Skin of body (tissue), 2 donors: ENCODE data around the gene CEP76. TPM values are rescaled to one million over a fixed set of nuclear protein-coding genes. Genes with fewer than 3 reads are reported as not detected.
"Not testable (repeated sequence)": the region's sequence is repeated elsewhere in the genome, so short reads cannot be mapped to it uniquely, and the experiment has no call there.

Experiments used
- DNase-seq: peaks from one replicate; lab custom pipeline; 2025; lab: John Stamatoyannopoulos, UW
- total RNA-seq: library from RNA; depleted of rRNA; stranded (reverse); fragments of >200 nt; gene quantifications from one replicate; pipeline ENCODE4 v1.2.3, GENCODE V29; 2014

CEP76 gene
- total RNA-seq, 1 donor from 2014 or later, result 9.8 TPM

DNA sequence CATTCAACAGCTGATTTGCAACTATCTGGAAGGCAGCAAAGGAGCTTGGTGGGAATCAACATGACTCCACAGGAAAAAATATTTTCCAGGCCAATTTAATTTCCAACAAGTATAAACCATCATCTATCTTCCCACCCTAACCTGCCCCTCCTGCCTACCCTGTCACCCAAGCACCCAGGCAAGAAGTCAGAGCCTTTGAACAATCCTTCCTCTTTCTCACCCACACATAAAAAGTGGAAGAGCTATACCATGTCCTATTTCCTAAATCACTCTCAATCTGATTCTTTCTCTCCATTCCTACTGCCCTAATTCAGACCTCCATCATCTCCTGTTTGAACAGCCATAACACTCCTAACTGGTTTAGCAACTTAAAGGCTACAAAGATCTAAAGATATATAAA lies 57.3 kb downstream of the CEP76 start:
- DNase-seq, result no peak

- not testable (repeated sequence) for DNase-seq
These were observed 58.8 kb downstream of the CEP76 start for GRCh38 chr18:12643756-12644155.

DNA sequence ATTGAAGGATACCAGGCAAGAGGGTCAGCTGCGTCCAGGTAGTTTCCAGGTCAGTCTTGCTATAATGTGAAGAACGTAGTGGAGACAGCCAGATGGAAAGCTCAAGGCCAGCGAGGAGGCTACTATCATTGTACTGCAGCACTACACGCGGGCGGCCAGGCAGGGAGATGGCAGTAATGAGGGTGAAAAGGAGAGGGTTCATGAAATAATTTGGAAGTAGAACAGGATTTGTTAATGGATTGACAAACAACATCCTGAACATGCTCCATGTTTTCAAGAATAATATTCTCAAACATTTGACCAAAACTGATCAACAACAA lies 61.7 kb downstream of the CEP76 start:
- DNase-seq, result no peak

DNA sequence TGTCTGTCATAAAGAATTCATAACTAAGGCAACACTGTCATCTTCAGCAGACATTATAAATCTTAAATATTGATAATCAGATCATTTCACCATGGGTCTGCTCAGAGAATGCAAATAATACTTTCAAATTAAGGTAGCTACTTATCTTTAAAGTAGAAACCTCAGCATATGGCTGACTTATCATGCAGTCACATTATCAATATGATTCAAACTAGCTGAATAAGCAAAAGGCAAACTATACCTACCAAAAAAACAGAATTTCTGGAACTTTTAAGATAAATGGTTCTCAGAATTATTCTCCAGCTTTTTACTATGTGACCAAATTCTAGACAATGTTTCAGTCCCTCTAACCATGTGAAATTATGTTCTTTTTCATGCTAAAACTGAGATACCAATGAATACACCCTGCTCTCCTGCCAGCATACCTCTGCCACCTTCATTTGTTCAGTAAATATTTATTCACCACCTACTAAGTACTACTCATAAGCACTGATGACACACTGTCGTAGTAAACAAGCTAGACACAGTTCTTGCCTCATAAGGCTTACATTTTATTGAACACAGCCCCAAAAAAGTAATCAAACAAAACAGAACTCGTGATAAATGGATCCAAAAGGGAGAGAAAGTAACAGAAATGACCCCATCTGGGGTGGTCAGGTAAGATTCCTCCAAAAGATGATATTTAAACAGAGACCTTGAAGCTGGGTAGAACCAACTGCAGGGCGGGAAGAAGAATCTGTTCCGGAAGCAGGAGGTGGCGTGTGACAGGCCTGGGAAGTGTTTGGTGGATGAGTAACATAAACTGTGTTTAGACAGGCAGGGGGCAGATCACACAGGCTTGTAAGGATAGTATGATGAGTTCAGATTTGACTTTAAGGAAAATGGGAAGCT lies 62.3 kb downstream of the CEP76 start:
- DNase-seq, result no peak

- no peak for DNase-seq
These were observed 63.8 kb downstream of the CEP76 start for GRCh38 chr18:12638644-12639124.

DNA sequence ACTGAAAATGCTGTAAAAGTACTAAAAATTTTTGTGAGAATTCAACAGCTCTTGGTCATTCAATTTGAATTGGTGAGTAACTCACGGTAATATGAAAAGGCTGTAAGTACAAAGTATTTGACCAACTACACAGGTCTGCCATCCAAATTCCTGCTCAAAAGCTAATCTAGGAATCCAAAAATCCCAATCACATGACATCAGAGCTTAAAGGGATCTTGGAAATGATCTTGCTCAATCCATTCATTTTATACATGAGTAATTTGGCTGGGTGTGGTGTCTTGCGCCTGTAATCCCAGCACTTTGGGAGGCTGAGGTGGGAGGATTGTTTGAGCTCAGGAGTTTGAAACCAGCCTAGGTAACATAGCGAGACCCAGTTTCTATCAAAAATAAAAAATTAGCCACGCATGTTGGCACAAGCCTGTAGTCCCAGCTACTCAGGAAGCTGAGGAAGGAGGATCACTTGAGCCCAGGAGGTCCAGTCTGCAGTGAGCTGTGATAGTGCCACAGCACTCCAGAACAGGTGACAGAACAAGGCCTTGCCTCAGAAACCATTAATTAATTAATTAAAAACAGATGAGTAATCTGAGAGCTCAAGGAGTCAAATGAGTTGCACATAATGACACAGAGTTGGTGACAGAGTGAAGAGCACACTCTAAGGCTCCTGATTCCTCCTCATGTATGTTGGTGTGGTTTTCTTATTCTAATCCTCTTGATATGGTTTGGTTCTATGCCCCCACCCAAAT lies 64.5 kb downstream of the CEP76 start:
- DNase-seq, result no peak

DNA sequence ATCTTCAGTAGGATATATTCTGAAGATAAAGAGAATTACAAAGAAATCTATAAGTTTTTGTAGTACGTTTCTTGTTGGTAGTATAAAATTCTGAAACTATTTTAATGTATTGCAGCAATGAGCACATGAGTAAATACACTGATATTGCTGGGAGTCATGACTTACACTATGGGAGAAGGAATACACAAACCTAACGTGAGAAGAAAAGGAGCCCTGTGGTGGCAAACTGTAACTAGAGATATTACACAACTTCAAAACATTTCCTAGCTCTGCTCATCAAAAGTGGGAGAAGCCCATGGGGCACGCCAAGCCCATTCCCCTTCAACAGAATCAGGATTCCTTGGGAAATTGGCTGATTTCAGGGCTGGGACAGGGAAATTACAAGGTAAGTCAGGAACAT lies 65.1 kb downstream of the CEP76 start:
- DNase-seq, result no peak

DNA sequence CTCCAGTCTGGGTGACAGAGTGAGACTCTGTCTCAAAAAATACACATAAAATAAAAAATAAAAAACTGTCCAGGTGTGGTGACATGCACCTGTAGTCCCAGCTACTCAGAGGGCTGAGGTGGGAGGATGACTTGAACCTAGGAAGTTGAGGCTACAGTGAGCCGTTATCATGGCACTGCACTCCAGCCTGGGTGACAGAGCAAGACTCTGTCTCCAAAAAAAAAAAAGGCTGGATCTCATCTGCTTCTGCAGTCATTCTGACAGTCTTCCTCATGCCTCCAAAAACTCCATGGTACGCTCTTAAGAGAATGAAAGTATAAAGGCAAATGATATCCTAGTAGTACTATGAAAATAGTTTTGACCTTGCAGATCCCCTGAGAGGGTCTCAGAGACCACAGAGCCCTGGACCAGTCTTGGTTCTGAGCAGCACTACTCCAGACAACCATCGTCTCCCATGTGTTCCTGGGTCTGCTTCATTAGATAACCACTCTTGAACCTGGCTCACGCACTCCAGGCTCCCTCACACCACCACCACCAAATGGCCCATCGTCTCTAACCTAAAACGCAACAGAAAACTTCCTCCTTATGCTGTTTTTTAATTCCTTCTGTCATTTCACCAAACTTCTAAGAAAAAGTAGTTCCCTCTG lies 70.6 kb downstream of the CEP76 start:
- no peak for DNase-seq

DNA sequence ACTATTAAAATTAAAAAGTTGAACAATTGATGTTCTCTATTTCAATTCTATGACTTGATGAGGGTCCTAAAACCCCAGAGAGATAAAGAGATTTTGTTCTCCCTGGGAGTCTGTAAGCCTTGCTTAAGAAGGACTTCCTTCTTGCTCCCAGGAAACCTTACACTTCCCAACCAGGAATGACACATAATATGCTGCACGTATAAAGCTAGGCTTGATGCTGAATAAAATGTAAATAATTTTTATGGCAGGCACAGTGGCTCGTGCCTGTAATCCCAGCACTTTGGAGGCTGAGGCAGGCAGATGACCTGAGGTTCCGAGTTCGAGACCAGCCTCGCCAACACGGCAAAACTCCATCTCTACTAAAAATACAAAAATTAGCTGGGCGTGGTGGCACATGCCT lies 72.4 kb downstream of the CEP76 start:
- DNase-seq, result no peak

DNA sequence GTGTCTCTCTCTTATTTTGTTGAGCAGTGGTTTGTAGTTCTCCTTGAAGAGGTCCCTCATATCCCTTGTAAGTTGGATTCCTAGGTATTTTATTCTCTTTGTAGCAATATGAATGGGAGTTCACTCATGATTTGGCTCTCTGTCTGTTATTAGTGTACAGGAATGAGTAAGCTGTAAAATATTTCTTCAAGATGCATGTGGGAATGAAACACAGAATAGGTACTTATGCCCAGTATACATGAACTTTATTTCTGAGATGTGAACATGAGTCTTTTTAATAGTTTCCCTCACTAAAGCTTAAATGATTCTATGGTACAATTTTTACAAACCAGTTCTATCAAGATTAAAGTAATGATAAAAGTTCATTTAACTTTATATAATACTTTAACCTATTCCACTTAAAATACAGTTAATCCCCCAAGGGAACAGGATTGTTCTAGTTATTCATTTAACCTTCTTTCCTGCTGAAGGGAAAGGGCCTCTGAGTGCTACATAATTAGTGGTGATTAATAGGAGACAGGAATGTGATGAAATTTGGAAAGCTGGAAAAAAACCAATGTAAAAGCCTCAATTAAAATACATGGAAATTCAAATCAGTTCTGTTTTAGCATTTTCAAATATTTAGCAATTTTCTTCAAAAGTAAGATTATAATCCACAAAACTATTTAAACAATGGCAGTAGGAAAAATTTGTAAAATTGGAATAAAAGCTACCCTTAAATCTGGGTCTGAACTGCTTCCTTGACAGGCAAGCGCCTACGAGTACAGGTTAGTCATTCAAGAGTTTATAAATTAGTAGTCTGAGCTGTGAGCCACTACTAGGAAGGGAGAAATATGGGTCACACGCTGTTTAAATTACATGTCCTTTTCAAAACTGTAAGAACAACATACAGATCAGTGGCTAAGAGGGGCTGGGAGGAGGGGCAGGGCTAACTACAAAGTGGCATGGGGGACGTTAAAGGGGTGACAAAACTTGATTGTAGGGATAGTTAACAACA lies 73.5 kb downstream of the CEP76 start:
- DNase-seq, result no peak

- DNase-seq, result not testable (repeated sequence)
These were observed 75.3 kb downstream of the CEP76 start for GRCh38 chr18:12627199-12627598.

- DNase-seq, result no peak
These were observed 77.3 kb downstream of the CEP76 start for GRCh38 chr18:12625241-12625640.

Other genes starting within 250 kb of the CEP76 start
- gene SPIRE1, start 44.6 kb downstream of the CEP76 start, total RNA-seq, result 20.3 TPM
- 43.2 TPM for gene PSMG2, start 319 bp upstream of the CEP76 start, total RNA-seq
- gene PTPN2, start 181.5 kb upstream of the CEP76 start, total RNA-seq, result 26.7 TPM
- gene SEH1L, start 245.3 kb upstream of the CEP76 start, total RNA-seq, result 28.1 TPM